ENCODE results near the gene SRGAP2C.
"Not testable (repeated sequence)": the region's sequence is repeated elsewhere in the genome, so short reads cannot be mapped to it uniquely, and the experiment has no call there.

Gene SRGAP2C

GRCh38 chr1:121184290-121185127 lies at the start of gene SRGAP2C, which contains the start of gene FAM72B:
Gene SRGAP2C (plus strand): TSS chr1:121184975. CDS start chr1:121187447, 2,472 bp downstream.
Gene FAM72B (minus strand): TSS chr1:121184340. CDS start chr1:121183489, 851 bp downstream.
- peak; percentile 86 for DNase-seq (ENCODE audit: low spot score)

- not testable (repeated sequence) for DNase-seq (ENCODE audit: low spot score)
Observed at GRCh38 chr1:121140393-121140792, 44.4 kb upstream of the SRGAP2C start.

- not testable (repeated sequence) for DNase-seq (ENCODE audit: low spot score)
Observed at GRCh38 chr1:121148489-121149190, 36.1 kb upstream of the SRGAP2C start.

GRCh38 chr1:121151294-121151693 lies 33.5 kb upstream of the SRGAP2C start:
- not testable (repeated sequence) for DNase-seq (ENCODE audit: low spot score)

- not testable (repeated sequence) for DNase-seq (ENCODE audit: low spot score)
Observed at GRCh38 chr1:121152788-121153187, 32.0 kb upstream of the SRGAP2C start.

- DNase-seq (ENCODE audit: low spot score), result not testable (repeated sequence)
Observed at GRCh38 chr1:121154811-121155210, 30.0 kb upstream of the SRGAP2C start.

- not testable (repeated sequence) for DNase-seq (ENCODE audit: low spot score)
Observed at GRCh38 chr1:121155671-121156358, 29.0 kb upstream of the SRGAP2C start.

GRCh38 chr1:121156958-121157603 lies 27.7 kb upstream of the SRGAP2C start:
- not testable (repeated sequence) for DNase-seq (ENCODE audit: low spot score)

GRCh38 chr1:121157609-121158008 lies 27.2 kb upstream of the SRGAP2C start:
- not testable (repeated sequence) for DNase-seq (ENCODE audit: low spot score)

- not testable (repeated sequence) for DNase-seq (ENCODE audit: low spot score)
Observed at GRCh38 chr1:121160118-121160517, 24.7 kb upstream of the SRGAP2C start.

- not testable (repeated sequence) for DNase-seq (ENCODE audit: low spot score)
Observed at GRCh38 chr1:121161199-121161901, 23.4 kb upstream of the SRGAP2C start.

- not testable (repeated sequence) for DNase-seq (ENCODE audit: low spot score)
Observed at GRCh38 chr1:121163850-121164757, 20.7 kb upstream of the SRGAP2C start.

GRCh38 chr1:121165296-121165695 lies 19.5 kb upstream of the SRGAP2C start:
- not testable (repeated sequence) for DNase-seq (ENCODE audit: low spot score)

GRCh38 chr1:121167225-121167738 lies 17.5 kb upstream of the SRGAP2C start:
- DNase-seq (ENCODE audit: low spot score), result not testable (repeated sequence)

GRCh38 chr1:121168152-121168668 lies 16.6 kb upstream of the SRGAP2C start:
- DNase-seq (ENCODE audit: low spot score), result not testable (repeated sequence)

GRCh38 chr1:121176649-121177048 lies 8.1 kb upstream of the SRGAP2C start:
- DNase-seq (ENCODE audit: low spot score), result not testable (repeated sequence)

- DNase-seq (ENCODE audit: low spot score), result not testable (repeated sequence)
Observed at GRCh38 chr1:121178197-121178596, 6.6 kb upstream of the SRGAP2C start.

GRCh38 chr1:121183867-121184266 lies 908 bp upstream of the SRGAP2C start:
- DNase-seq (ENCODE audit: low spot score), result not testable (repeated sequence)

GRCh38 chr1:121185140-121185708 lies 449 bp downstream of the SRGAP2C start:
- DNase-seq (ENCODE audit: low spot score), result not testable (repeated sequence)

Measured in AG08396 (cell line).